ENCODE measurements around the gene TMEM178B. TPM values are rescaled to one million over a fixed set of nuclear protein-coding genes. Genes with fewer than 3 reads are reported as not detected.

TMEM178B gene
- total and polyA plus RNA-seq, 2 of the 4 experiments (the other 2 are of a cell fraction): under 0.01 to 0.05 TPM

- BruUV-seq (replicated peaks): no TSS peak
- Histone ChIP-seq H2AK9ac (replicated peaks; ENCODE audit: low read depth, low read length, poor library complexity) (no peak overlapping the region), H2BK20ac (ENCODE audit: low read depth, low read length) (no peak overlapping the region), H2BK120ac (ENCODE audit: low read depth, low read length) (no peak overlapping the region), H3K27me3 (ENCODE audit: control insufficient read depth, insufficient read depth, low read length) (no peaks in the 10 kb centered on the region), H3K79me1 (ENCODE audit: low read depth in 1 of 2, low read length in 2 of 2) (no peaks in the 10 kb centered on the region), H3K4me2 (ENCODE audit: low read depth, low read length) (no peak overlapping the region), H3K9me3 (ENCODE audit: control insufficient read depth, insufficient read depth, low read length) (peaks cover 13% of the 10 kb centered on the region), H2BK15ac (ENCODE audit: low read depth, low read length) (no peak overlapping the region), H4K5ac (ENCODE audit: low read depth, low read length) (no peak overlapping the region), H4K91ac (ENCODE audit: insufficient read depth, low read depth, low read length) (no peak overlapping the region), H2AK5ac (ENCODE audit: low read depth, low read length) (no peak overlapping the region), H3K4me3 (ENCODE audit: insufficient read depth, low read depth, low read length) (no peak overlapping the region), H3K23ac (ENCODE audit: low read depth, low read length) (no peak overlapping the region), H3K9me1 (ENCODE audit: insufficient read depth, low read length) (no peaks in the 10 kb centered on the region), H2AFZ (replicated peaks; ENCODE audit: low read length, poor library complexity) (no peak overlapping the region), H3K18ac (ENCODE audit: low read depth, low read length) (no peak overlapping the region), H3K36me3 (ENCODE audit: control insufficient read depth, insufficient read depth, low read length) (no peaks in the 10 kb centered on the region), H3K4ac (ENCODE audit: low read depth, low read length) (no peak overlapping the region), H3K27ac (ENCODE audit: insufficient read depth, low read length) (no peak overlapping the region), H2BK5ac (ENCODE audit: low read depth, low read length, poor library complexity, severe bottlenecking) (no peak overlapping the region), H4K8ac (ENCODE audit: low read depth in 2 of 2, low read length in 2 of 2) (no peak overlapping the region), H3K14ac (replicated peaks; ENCODE audit: low read depth, low read length) (no peak overlapping the region), H4K20me1 (ENCODE audit: insufficient read depth, low read length) (no peaks in the 10 kb centered on the region), H3K9ac (ENCODE audit: low read depth, low read length) (no peak overlapping the region), H3K4me1 (ENCODE audit: control insufficient read depth, insufficient read depth, low read length) (no peaks in the 10 kb centered on the region; the same call in 1 of the 2 replicates), H3K56ac (ENCODE audit: extremely low read depth, insufficient read depth, low read length) (no peak overlapping the region)
- WGBS, 2 experiments (ENCODE audit: extremely low coverage in 2 of 2, insufficient read length in 1 of 2): 30% methylated on average over 4 of the region's 4 CpGs; no CpG with 5 or more reads in 1 of the 2 experiments
- dilution Hi-C loops (cut with HindIII; ENCODE audit: low sequenced_read_pairs, unreplicated experiment): no loop called here
- POLR2A ChIA-PET (ENCODE audit: unreplicated experiment): no interaction called here
- no peak for ATAC-seq (ENCODE audit: low read depth)
- intact Hi-C loops (cut with micrococcal nuclease): no loop called here
- no peak for DNase-seq
- TF ChIP-seq CEBPB (IDR thresholded peaks at IDR 0.05; ENCODE audit: low read depth, low read length) (no peak), RAD21 (IDR thresholded peaks at IDR 0.05; ENCODE audit: low read length) (no peak), NFE2L2 (IDR thresholded peaks at IDR 0.05; ENCODE audit: low read depth, low read length) (no peak), FOS (IDR thresholded peaks at IDR 0.05; ENCODE audit: low read depth, low read length) (no peak), USF2 (IDR thresholded peaks at IDR 0.05; ENCODE audit: low read depth, low read length) (no peak), ELK1 (IDR thresholded peaks at IDR 0.05; ENCODE audit: borderline replicate concordance, low read depth, low read length) (no peak), CTCF (conservative IDR thresholded peaks at IDR 0.05; ENCODE audit: low read depth, low read length) (no peak), BHLHE40 (IDR thresholded peaks at IDR 0.05; ENCODE audit: low read depth, low read length) (no peak), MXI1 (IDR thresholded peaks at IDR 0.05; ENCODE audit: borderline replicate concordance, low read depth, low read length) (no peak), RFX5 (IDR thresholded peaks at IDR 0.05; ENCODE audit: low read depth, low read length) (no peak), SMC3 (IDR thresholded peaks at IDR 0.05; ENCODE audit: low read depth, low read length) (no peak), MAZ (IDR thresholded peaks at IDR 0.05; ENCODE audit: borderline replicate concordance, low read depth, low read length) (no peak), MAFK (IDR thresholded peaks at IDR 0.05; ENCODE audit: low read depth, low read length) (no peak), RCOR1 (IDR thresholded peaks at IDR 0.05; ENCODE audit: insufficient replicate concordance, low read length) (no peak), CHD1 (IDR thresholded peaks at IDR 0.05; ENCODE audit: low read depth, low read length) (no peak), POLR2A (IDR thresholded peaks at IDR 0.05; ENCODE audit: low read depth, low read length) (no peak)
- in situ Hi-C loops (cut with MboI; ENCODE audit: low sequenced_read_pairs): no loop called here
- CTCF ChIA-PET: no interaction called here
Measured at GRCh38 chr7:141147482-141147881, 73.6 kb downstream of the TMEM178B start.

All from IMR-90 (cell line).